Activated T-helper 1 cell treated with anti-CD3 and anti-CD28 coated beads, Interleukin-2, amount 50 U/mL, for 16 hours (primary cell): Measurements from ENCODE around the gene PODN.

Experiments used
- DNase-seq, 2 donors: peaks; one replicate each; pipeline ENCODE4 v3.0.0-alpha.2; 2020; ENCODE audit warnings: low read depth in 1 of 2, low spot score in 1 of 2

Gene PODN

GRCh38 chr1:53088616-53089300 lies 26.7 kb downstream of the PODN start:
- DNase-seq, result no peak

- no peak for DNase-seq
These were observed 27.6 kb downstream of the PODN start for GRCh38 chr1:53089478-53090226.

GRCh38 chr1:53090227-53091147 lies 28.5 kb downstream of the PODN start:
- DNase-seq, result no peak

GRCh38 chr1:53091841-53092645 lies 30.0 kb downstream of the PODN start:
- DNase-seq, result no peak

GRCh38 chr1:53092659-53093450 lies 30.8 kb downstream of the PODN start:
- DNase-seq, result no peak

GRCh38 chr1:53093451-53093754 lies 31.4 kb downstream of the PODN start:
- DNase-seq, result no peak

GRCh38 chr1:53093778-53094532 lies 31.9 kb downstream of the PODN start:
- DNase-seq, result no peak

- no peak for DNase-seq
These were observed 32.5 kb downstream of the PODN start for GRCh38 chr1:53094533-53094919.

- DNase-seq, result no peak
These were observed 42.4 kb downstream of the PODN start for GRCh38 chr1:53104289-53104913.

GRCh38 chr1:53107090-53107489 lies 45.1 kb downstream of the PODN start:
- DNase-seq, result no peak

GRCh38 chr1:53107570-53108322 lies 45.7 kb downstream of the PODN start:
- DNase-seq, result no peak

- no peak for DNase-seq
These were observed 46.9 kb downstream of the PODN start for GRCh38 chr1:53108646-53109580.

- no peak for DNase-seq
These were observed 48.5 kb downstream of the PODN start for GRCh38 chr1:53110370-53111072.

GRCh38 chr1:53111073-53111556 lies 49.1 kb downstream of the PODN start:
- DNase-seq, result no peak

GRCh38 chr1:53111693-53112092 lies 49.7 kb downstream of the PODN start:
- no peak for DNase-seq

GRCh38 chr1:53112271-53112774 lies 50.3 kb downstream of the PODN start:
- DNase-seq, result no peak
